Tibial nerve (tissue), 4 donors: ENCODE results near the gene SLC4A3.

Experiments
- EP300 ChIP-seq, 2 donors: sonication (generic); formaldehyde crosslinking; IDR thresholded peaks; one replicate each; pipeline ENCODE4 v1.6.1; 2017; ENCODE audit warnings: antibody characterized with exemption in 2 of 2, mild to moderate bottlenecking in 1 of 2
- POLR2A ChIP-seq, 2 donors: fragments of 450-650 bp; IDR thresholded peaks; one replicate each; pipeline ENCODE4 v1.6.1; 2017; ENCODE audit warnings: antibody characterized with exemption in 2 of 2, mild to moderate bottlenecking in 2 of 2, moderate library complexity in 2 of 2
- TF ChIP-seq, protein P1 (sequence below), 5 experiments: fragments of 200-600 bp in 3 of 5; fragments of 450-650 bp in 2 of 5; sonication (generic) in 3 of 5; IDR thresholded peaks; one replicate each; pipeline ENCODE4 v1.5.1; 2016 to 2019; ENCODE audit warnings: antibody characterized with exemption in 5 of 5, mild to moderate bottlenecking in 3 of 5, moderate library complexity in 2 of 5

DNA sequence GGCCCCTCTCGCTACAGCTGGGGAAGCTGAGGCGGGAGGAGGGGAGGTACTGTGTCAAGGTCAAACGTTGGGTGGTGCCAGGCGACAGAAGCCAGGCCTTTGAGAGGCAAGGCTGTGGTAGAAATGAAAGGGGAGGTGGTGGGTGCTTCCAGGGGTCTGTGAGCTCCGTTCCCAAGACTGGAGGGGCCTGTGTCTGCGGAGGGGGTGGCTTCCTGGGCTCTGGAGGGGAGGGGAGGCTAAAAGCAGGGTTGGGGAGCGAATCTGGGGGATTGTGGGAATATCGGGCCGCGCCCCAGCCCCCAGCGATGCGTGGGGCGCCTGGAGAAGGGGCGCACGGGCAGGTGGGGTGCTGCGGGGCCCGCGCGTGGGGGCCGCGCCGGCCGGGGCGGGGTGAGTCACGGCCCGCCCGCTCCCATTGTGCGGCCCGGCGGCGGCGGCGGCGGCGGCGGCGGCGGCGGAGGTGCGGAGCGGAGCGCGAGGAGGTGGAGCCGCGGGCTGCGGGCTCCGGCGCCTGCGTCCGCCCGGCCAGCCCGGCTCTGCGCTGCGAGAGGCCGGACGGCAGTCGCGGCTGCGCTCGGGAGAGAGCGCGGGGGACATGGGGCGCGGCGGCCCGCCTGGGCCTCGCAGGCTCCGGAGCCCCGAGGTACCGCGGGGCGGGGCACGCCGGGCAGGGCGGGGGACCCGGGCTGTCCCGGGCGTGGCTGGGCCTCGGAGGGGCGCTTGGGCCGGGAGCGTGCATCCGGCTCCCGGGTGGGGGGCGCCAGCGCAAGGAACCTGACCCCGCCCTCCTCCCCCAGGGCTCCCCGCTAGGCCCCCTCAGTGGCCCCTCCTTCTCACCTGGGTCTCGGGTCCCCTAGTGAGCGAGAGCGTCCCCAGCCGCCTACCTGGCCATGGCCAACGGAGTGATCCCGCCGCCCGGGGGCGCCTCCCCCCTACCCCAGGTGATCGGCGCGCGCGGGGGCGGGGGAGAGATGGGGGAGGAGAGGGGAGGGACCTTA lies at the start of gene SLC4A3:
- no peak for TF ChIP-seq POLR2A (IDR thresholded peaks at IDR 0.05)
- TF ChIP-seq, protein P1, sequence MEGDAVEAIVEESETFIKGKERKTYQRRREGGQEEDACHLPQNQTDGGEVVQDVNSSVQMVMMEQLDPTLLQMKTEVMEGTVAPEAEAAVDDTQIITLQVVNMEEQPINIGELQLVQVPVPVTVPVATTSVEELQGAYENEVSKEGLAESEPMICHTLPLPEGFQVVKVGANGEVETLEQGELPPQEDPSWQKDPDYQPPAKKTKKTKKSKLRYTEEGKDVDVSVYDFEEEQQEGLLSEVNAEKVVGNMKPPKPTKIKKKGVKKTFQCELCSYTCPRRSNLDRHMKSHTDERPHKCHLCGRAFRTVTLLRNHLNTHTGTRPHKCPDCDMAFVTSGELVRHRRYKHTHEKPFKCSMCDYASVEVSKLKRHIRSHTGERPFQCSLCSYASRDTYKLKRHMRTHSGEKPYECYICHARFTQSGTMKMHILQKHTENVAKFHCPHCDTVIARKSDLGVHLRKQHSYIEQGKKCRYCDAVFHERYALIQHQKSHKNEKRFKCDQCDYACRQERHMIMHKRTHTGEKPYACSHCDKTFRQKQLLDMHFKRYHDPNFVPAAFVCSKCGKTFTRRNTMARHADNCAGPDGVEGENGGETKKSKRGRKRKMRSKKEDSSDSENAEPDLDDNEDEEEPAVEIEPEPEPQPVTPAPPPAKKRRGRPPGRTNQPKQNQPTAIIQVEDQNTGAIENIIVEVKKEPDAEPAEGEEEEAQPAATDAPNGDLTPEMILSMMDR (IDR thresholded peaks at IDR 0.05) = no peak
- TF ChIP-seq EP300 (IDR thresholded peaks at IDR 0.05) = no peak
